Bronchial epithelial cell (primary cell): ENCODE measurements around the gene CACNB2. TPM values are rescaled to one million over a fixed set of nuclear protein-coding genes. Genes with fewer than 3 reads are reported as not detected.

Source experiments
- DNase-seq: peaks from one replicate; pipeline ENCODE4 v3.0.0-alpha.2; 2010; ENCODE audit warnings: low read depth
- FAIRE-seq: peaks from 2 replicates; lab custom pipeline; 2011; peaks lifted over from hg19 to GRCh38; lab: Jason Lieb, UNC
- H3K27me3 ChIP-seq: 2 replicates; pipeline ENCODE4 v1.5.1; 2011; ENCODE audit warnings: low read length; ENCODE audit not compliant: control insufficient read depth, insufficient read depth
- H3K36me3 ChIP-seq: 2 replicates; pipeline ENCODE4 v1.5.1; 2011; ENCODE audit warnings: low read length; ENCODE audit not compliant: control insufficient read depth, insufficient read depth
- H3K4me3 ChIP-seq: 2 replicates; pipeline ENCODE4 v1.5.1; 2011; ENCODE audit warnings: mild to moderate bottlenecking, low read depth, low read length, control low read depth
- total RNA-seq: library from RNA; depleted of rRNA; stranded (reverse); fragments of >200 nt; gene quantifications from 2 replicates; pipeline ENCODE4 v1.2.1, GENCODE V29; 2014
- TF ChIP-seq, protein P1 (sequence below): IDR thresholded peaks from 2 replicates; pipeline ENCODE4 v1.5.1; 2011; ENCODE audit warnings: mild to moderate bottlenecking, moderate library complexity, low read length, control low read depth, inconsistent platforms; ENCODE audit not compliant: insufficient read depth, severe bottlenecking

CACNB2 gene
- total RNA-seq, 1 donor from 2014 or later = not detected

GRCh38 chr10:18303851-18304801 lies 163.9 kb downstream of the CACNB2 start:
- H3K4me3 ChIP-seq = no peak overlapping the region
- TF ChIP-seq, protein P1, sequence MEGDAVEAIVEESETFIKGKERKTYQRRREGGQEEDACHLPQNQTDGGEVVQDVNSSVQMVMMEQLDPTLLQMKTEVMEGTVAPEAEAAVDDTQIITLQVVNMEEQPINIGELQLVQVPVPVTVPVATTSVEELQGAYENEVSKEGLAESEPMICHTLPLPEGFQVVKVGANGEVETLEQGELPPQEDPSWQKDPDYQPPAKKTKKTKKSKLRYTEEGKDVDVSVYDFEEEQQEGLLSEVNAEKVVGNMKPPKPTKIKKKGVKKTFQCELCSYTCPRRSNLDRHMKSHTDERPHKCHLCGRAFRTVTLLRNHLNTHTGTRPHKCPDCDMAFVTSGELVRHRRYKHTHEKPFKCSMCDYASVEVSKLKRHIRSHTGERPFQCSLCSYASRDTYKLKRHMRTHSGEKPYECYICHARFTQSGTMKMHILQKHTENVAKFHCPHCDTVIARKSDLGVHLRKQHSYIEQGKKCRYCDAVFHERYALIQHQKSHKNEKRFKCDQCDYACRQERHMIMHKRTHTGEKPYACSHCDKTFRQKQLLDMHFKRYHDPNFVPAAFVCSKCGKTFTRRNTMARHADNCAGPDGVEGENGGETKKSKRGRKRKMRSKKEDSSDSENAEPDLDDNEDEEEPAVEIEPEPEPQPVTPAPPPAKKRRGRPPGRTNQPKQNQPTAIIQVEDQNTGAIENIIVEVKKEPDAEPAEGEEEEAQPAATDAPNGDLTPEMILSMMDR = no peak
- H3K27me3 ChIP-seq = no peaks in the 10 kb centered on the region
- DNase-seq (no peak), FAIRE-seq (no peak)
- no peaks in the 10 kb centered on the region for H3K36me3 ChIP-seq

GRCh38 chr10:18306031-18306430 lies 165.8 kb downstream of the CACNB2 start:
- FAIRE-seq = no peak
- Histone ChIP-seq H3K36me3 (no peaks in the 10 kb centered on the region), H3K4me3 (no peak overlapping the region), H3K27me3 (no peaks in the 10 kb centered on the region)
- DNase-seq = no peak
- TF ChIP-seq, protein P1 = no peak

GRCh38 chr10:18308600-18308999 lies 168.4 kb downstream of the CACNB2 start:
- no peaks in the 10 kb centered on the region for H3K36me3 ChIP-seq
- no peaks in the 10 kb centered on the region for H3K27me3 ChIP-seq
- no peak for DNase-seq
- FAIRE-seq = peak; percentile 50
- no peak overlapping the region for H3K4me3 ChIP-seq
- TF ChIP-seq, protein P1 = no peak

- Histone ChIP-seq H3K4me3 (no peak overlapping the region), H3K36me3 (no peaks in the 10 kb centered on the region), H3K27me3 (no peaks in the 10 kb centered on the region)
- DNase-seq (no peak), FAIRE-seq (no peak)
- TF ChIP-seq, protein P1 = no peak
Measured at GRCh38 chr10:18310761-18311160, 170.5 kb downstream of the CACNB2 start.

DNA sequence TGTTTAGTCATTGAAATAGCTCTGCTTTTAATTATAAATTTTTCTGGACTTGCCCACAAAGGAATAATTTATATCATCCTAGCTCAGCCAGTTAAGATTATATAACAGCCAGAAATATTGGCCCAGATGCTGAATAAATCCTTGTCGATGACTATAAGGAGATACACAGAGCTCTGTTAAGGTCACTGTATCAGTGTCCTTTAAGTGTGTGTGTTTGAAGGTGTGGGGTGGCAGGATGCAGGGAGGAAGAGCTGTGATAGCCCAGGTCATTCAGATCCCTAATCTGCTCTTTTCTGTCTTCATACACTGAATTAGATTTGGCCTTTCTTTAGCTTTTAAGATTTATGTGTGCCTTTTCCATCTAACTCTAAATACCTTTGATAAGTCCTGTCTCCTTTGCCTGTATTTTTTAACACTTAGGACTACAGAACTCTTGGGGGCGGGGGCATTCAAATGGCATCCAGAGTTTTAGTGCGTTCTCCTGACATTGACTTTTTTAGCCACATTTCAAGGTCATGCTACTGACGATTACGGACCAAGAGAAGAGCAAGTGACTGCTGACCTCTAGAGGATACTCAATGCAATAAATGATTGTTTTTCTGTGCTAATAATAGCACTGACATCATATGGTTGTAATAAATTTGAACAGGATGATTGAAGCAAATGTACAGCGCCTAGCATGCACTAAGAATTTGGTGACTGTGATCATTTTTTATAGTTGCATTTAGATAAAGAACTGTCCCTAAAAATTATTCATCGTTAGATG lies 172.3 kb downstream of the CACNB2 start:
- Histone ChIP-seq H3K4me3 (no peak overlapping the region), H3K36me3 (no peaks in the 10 kb centered on the region), H3K27me3 (no peaks in the 10 kb centered on the region)
- TF ChIP-seq, protein P1 = peak; percentile 32
- DNase-seq = peak; percentile 42
- FAIRE-seq = no peak
